Endothelial cell of umbilical vein (primary cell): ENCODE results near the gene KLHL30. TPM values are rescaled to one million over a fixed set of nuclear protein-coding genes. Genes with fewer than 3 reads are reported as not detected.

Experiments
- BruUV-seq: library from RNA; stranded (reverse); fragments of 400-500 nt; replicated peaks from 2 replicates; lab custom pipeline; 2021; lab: Mats Ljungman, UMichigan
- CTCF ChIA-PET: fragments of 300-600, 350-600 bp; sonication (Branson Sonifier 250); formaldehyde crosslinking; loops from one replicate; lab custom pipeline; 2021; ENCODE audit warnings: antibody characterized with exemption, inconsistent platforms; lab: Charles Lee
- POLR2A ChIA-PET: fragments of 300-600, 350-600 bp; sonication (Branson Sonifier 250); formaldehyde crosslinking; loops from one replicate; lab custom pipeline; 2021; ENCODE audit warnings: antibody characterized with exemption, inconsistent platforms; lab: Charles Lee
- DNase-seq: peaks from one replicate; pipeline ENCODE4 v3.0.0-alpha.2; 2011; ENCODE audit warnings: low read depth, low spot score
- FAIRE-seq: peaks from 2 replicates; lab custom pipeline; 2011; peaks lifted over from hg19 to GRCh38; lab: Jason Lieb, UNC
- H2AFZ ChIP-seq: 2 replicates; pipeline ENCODE4 v1.6.0; 2012; ENCODE audit warnings: low read depth, low read length, control low read depth, inconsistent platforms
- H3K27ac ChIP-seq: 2 replicates; pipeline ENCODE4 v1.5.1; 2011; ENCODE audit warnings: low read depth, mild to moderate bottlenecking, control low read depth, low read length, moderate library complexity; ENCODE audit not compliant: insufficient read depth
- H3K27me3 ChIP-seq, 2 experiments: 2 replicates each; pipeline versions ENCODE4 v1.6.0 to v1.6.1; 2011; ENCODE audit warnings: low read length in 2 of 2, mixed read lengths in 1 of 2; ENCODE audit not compliant: control insufficient read depth in 2 of 2, insufficient read depth in 2 of 2
- H3K36me3 ChIP-seq, 2 experiments: 2 replicates in 1 of 2; 3 replicates in 1 of 2; pipeline ENCODE4 v1.5.1; 2011; ENCODE audit warnings: low read length in 2 of 2, mild to moderate bottlenecking in 1 of 2, moderate library complexity in 1 of 2; ENCODE audit not compliant: control insufficient read depth in 2 of 2, insufficient read depth in 2 of 2; ENCODE audit errors: extremely low read depth in 1 of 2
- H3K4me1 ChIP-seq: 3 replicates; pipeline ENCODE4 v1.5.1; 2011; ENCODE audit warnings: mild to moderate bottlenecking, low read length; ENCODE audit not compliant: control insufficient read depth, insufficient read depth; ENCODE audit errors: extremely low read depth
- H3K4me2 ChIP-seq: 2 replicates; pipeline ENCODE4 v1.6.1; 2011; ENCODE audit warnings: low read length, control low read depth, mixed read lengths; ENCODE audit not compliant: insufficient read depth
- H3K4me3 ChIP-seq, 3 experiments: fragments of 200-600 bp in 1 of 3; sonication (generic), shearing (Covaris generic) in 1 of 3; replicated peaks in 1 of 3; 2 replicates each; pipeline ENCODE4 v1.5.1; 2011 to 2016; ENCODE audit warnings: control low read depth in 3 of 3, low read length in 3 of 3, mild to moderate bottlenecking in 2 of 3, inconsistent platforms in 1 of 3, low read depth in 1 of 3, moderate library complexity in 1 of 3; ENCODE audit not compliant: insufficient read depth in 1 of 3
- H3K79me2 ChIP-seq: 2 replicates; pipeline ENCODE4 v1.6.0; 2012; ENCODE audit warnings: low read length, inconsistent platforms; ENCODE audit not compliant: control insufficient read depth, insufficient read depth
- H3K9ac ChIP-seq: replicated peaks from 2 replicates; pipeline ENCODE3; 2011; ENCODE audit warnings: low read length, control low read depth; ENCODE audit not compliant: insufficient read depth; ENCODE audit errors: extremely low read depth
- H3K9me1 ChIP-seq: replicated peaks from 3 replicates; pipeline ENCODE4 v1.6.0; 2011; ENCODE audit warnings: mild to moderate bottlenecking, low read length; ENCODE audit not compliant: control insufficient read depth, insufficient read depth; ENCODE audit errors: extremely low read depth
- H3K9me3 ChIP-seq: replicated peaks from 2 replicates; pipeline ENCODE4 v1.5.1; 2012; ENCODE audit warnings: low read length, inconsistent platforms; ENCODE audit not compliant: control insufficient read depth, insufficient read depth
- H4K20me1 ChIP-seq: replicated peaks from 2 replicates; pipeline ENCODE3; 2011; ENCODE audit warnings: mild to moderate bottlenecking, low read length; ENCODE audit not compliant: control insufficient read depth, insufficient read depth; ENCODE audit errors: extremely low read depth
- EZH2 ChIP-seq: IDR thresholded peaks from 2 replicates; pipeline ENCODE4 v1.6.1; 2012; ENCODE audit warnings: borderline replicate concordance, low read depth, mild to moderate bottlenecking, moderate library complexity, low read length, inconsistent platforms; ENCODE audit not compliant: severe bottlenecking
- FOS ChIP-seq: IDR thresholded peaks from 2 replicates; pipeline ENCODE4 v1.6.1; 2011; ENCODE audit warnings: mild to moderate bottlenecking, low read length, moderate library complexity, borderline replicate concordance; ENCODE audit not compliant: insufficient read depth
- GATA2 ChIP-seq: IDR thresholded peaks from 2 replicates; pipeline ENCODE4 v1.7.0; 2011; ENCODE audit warnings: low read depth, mild to moderate bottlenecking, moderate library complexity, mixed read lengths, low read length; ENCODE audit not compliant: insufficient read length, insufficient read depth
- JUN ChIP-seq: IDR thresholded peaks from 2 replicates; pipeline ENCODE4 v1.6.1; 2011; ENCODE audit warnings: borderline replicate concordance, low read depth; ENCODE audit not compliant: insufficient read length, insufficient read depth
- MAX ChIP-seq: IDR thresholded peaks from 2 replicates; pipeline ENCODE4 v1.6.1; 2011; ENCODE audit not compliant: insufficient read depth, insufficient read length
- MYC ChIP-seq: IDR thresholded peaks from one replicate; pipeline ENCODE4 v1.6.1; 2011; ENCODE audit warnings: mild to moderate bottlenecking, low read depth, low read length
- POLR2A ChIP-seq: IDR thresholded peaks from 2 replicates; pipeline ENCODE4 v1.6.1; 2012; ENCODE audit warnings: low read depth, mild to moderate bottlenecking, control low read depth, low read length
- POLR2AphosphoS5 ChIP-seq: IDR thresholded peaks from 2 replicates; pipeline ENCODE4 v1.6.1; 2012; ENCODE audit warnings: low read depth, mild to moderate bottlenecking, control low read depth, low read length, moderate library complexity; ENCODE audit not compliant: insufficient read depth
- dilution Hi-C: fragments of 300-500 bp; cut with MboI; formaldehyde crosslinking; loops from one replicate; pipeline ENCODE4 v1.15.0; 2019; ENCODE audit warnings: low sequenced_read_pairs; ENCODE audit not compliant: extremely low pct_ligation_motif_present
- intact Hi-C: fragments of 100-400 bp; cut with micrococcal nuclease; formaldehyde crosslinking; loops from one replicate; pipeline ENCODE4 v1.10.0; 2022
- polyA plus RNA-seq, 4 experiments: library from polyadenylated mRNA; depleted of rRNA in 3 of 4; stranded (reverse) in 3 of 4; unstranded in 1 of 4; fragments of >200 nt; gene quantifications; 2 replicates each; pipeline versions ENCODE4 v1.2.1 to v1.2.3, GENCODE V29; 2011 to 2012; ENCODE audit warnings: missing spikeins in 1 of 4
- total RNA-seq: library from RNA; stranded (reverse); gene quantifications from 2 replicates; pipeline ENCODE4 v1.2.3, GENCODE V29; 2021
- TF ChIP-seq, protein P1 (sequence below), 2 donors: IDR thresholded peaks; 1 replicate in 1 of 2; 2 replicates in 1 of 2; pipeline ENCODE4 v1.5.1; 2011; ENCODE audit warnings: low read length in 2 of 2, mild to moderate bottlenecking in 2 of 2, moderate library complexity in 2 of 2, control low read depth in 1 of 2, inconsistent platforms in 1 of 2, low read depth in 1 of 2; ENCODE audit not compliant: insufficient read depth in 1 of 2; ENCODE audit errors: extremely low read depth in 1 of 2

Gene KLHL30
- total and polyA plus RNA-seq, 2 donors (not counting 3 experiments of a cell fraction or from before 2014, with no cell fraction given), result not detected

GRCh38 chr2:238154570-238154969 lies 16.1 kb downstream of the KLHL30 start:
- BruUV-seq, result no TSS peak
- Histone ChIP-seq H3K4me1 (no peaks in the 10 kb centered on the region), H3K4me2 (no peak overlapping the region), H3K9ac (no peak overlapping the region), H3K9me3 (no peaks in the 10 kb centered on the region), H3K27me3 (peaks cover 0 to 3% of the 10 kb centered on the region in 2 experiments), H3K79me2 (no peaks in the 10 kb centered on the region), H3K27ac (no peak overlapping the region), H3K36me3 (no peaks in the 10 kb centered on the region), H3K9me1 (no peaks in the 10 kb centered on the region), H2AFZ (no peak overlapping the region), H3K4me3 (no peak overlapping the region), H4K20me1 (no peaks in the 10 kb centered on the region)
- no peak for FAIRE-seq
- no peak for DNase-seq
- CTCF ChIA-PET, result interaction anchor here (1.6 kb wide), 1 partner anchor 109 kb away, joined by 4 read pairs; no protein-coding TSS in a partner anchor
- dilution Hi-C loops, result no loop called here
- intact Hi-C loops, result no loop called here
- POLR2A ChIA-PET, result no interaction called here
- TF ChIP-seq EZH2, result no peak
- TF ChIP-seq JUN, result no peak
- TF ChIP-seq, protein P1, sequence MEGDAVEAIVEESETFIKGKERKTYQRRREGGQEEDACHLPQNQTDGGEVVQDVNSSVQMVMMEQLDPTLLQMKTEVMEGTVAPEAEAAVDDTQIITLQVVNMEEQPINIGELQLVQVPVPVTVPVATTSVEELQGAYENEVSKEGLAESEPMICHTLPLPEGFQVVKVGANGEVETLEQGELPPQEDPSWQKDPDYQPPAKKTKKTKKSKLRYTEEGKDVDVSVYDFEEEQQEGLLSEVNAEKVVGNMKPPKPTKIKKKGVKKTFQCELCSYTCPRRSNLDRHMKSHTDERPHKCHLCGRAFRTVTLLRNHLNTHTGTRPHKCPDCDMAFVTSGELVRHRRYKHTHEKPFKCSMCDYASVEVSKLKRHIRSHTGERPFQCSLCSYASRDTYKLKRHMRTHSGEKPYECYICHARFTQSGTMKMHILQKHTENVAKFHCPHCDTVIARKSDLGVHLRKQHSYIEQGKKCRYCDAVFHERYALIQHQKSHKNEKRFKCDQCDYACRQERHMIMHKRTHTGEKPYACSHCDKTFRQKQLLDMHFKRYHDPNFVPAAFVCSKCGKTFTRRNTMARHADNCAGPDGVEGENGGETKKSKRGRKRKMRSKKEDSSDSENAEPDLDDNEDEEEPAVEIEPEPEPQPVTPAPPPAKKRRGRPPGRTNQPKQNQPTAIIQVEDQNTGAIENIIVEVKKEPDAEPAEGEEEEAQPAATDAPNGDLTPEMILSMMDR (IDR thresholded peaks at IDR 0.05; ENCODE audit: extremely low read depth in 1 of 2, insufficient read depth in 1 of 2, low read depth in 1 of 2, low read length in 2 of 2), result no peak
- no peak for TF ChIP-seq MAX
- TF ChIP-seq GATA2, result no peak
- no peak for TF ChIP-seq POLR2AphosphoS5
- TF ChIP-seq FOS, result no peak
- TF ChIP-seq MYC, result no peak
- no peak for TF ChIP-seq POLR2A
